Uterus (tissue), 4 donors: ENCODE measurements around the gene TRAF1. TPM values are rescaled to one million over a fixed set of nuclear protein-coding genes. Genes with fewer than 3 reads are reported as not detected.
A peak's percentile ranks its signal among the peaks of the same experiment; 100 is the strongest.

Experiments used
- DNase-seq, 2 donors: peaks; one replicate each; pipeline ENCODE4 v3.0.0-alpha.2; 2019 to 2020
- H3K27ac ChIP-seq, 2 donors: fragments of 200-600 bp; sonication (generic); 1 replicate in 1 of 2; 2 replicates in 1 of 2; pipeline ENCODE4 v1.5.1; 2016 to 2018
- H3K27me3 ChIP-seq, 2 donors: fragments of 200-600 bp; sonication (generic); one replicate each; pipeline ENCODE4 v1.5.1; 2018 to 2019; ENCODE audit warnings: control low read depth in 1 of 2
- H3K36me3 ChIP-seq, 2 donors: fragments of 200-600 bp; sonication (generic); one replicate each; pipeline ENCODE4 v1.5.1; 2019; ENCODE audit warnings: control low read depth in 1 of 2
- H3K4me1 ChIP-seq, 2 donors: fragments of 200-600 bp; sonication (generic); one replicate each; pipeline ENCODE4 v1.5.1; 2018 to 2019; ENCODE audit warnings: control low read depth in 1 of 2
- H3K4me3 ChIP-seq, 2 donors: fragments of 200-600 bp; sonication (generic); 1 replicate in 1 of 2; 2 replicates in 1 of 2; pipeline ENCODE4 v1.5.1; 2018 to 2019; ENCODE audit warnings: mild to moderate bottlenecking in 1 of 2
- H3K9me3 ChIP-seq, 2 donors: fragments of 200-600 bp; sonication (generic); one replicate each; pipeline ENCODE4 v1.5.1; 2019; ENCODE audit warnings: control low read depth in 1 of 2
- CTCF ChIP-seq, 4 experiments: fragments of 200-600 bp in 2 of 4; fragments of 450-650 bp in 2 of 4; sonication (generic) in 2 of 4; IDR thresholded peaks; one replicate each; pipeline ENCODE4 v1.5.1; 2016 to 2019; ENCODE audit warnings: antibody characterized with exemption in 4 of 4, mild to moderate bottlenecking in 2 of 4, moderate library complexity in 1 of 4
- POLR2A ChIP-seq, 2 donors: fragments of 450-650 bp; IDR thresholded peaks; one replicate each; pipeline ENCODE4 v1.6.1; 2016; ENCODE audit warnings: antibody characterized with exemption in 2 of 2, mild to moderate bottlenecking in 1 of 2, moderate library complexity in 1 of 2
- intact Hi-C: fragments of 100-400 bp; cut with DNase I; formaldehyde crosslinking; loops from one replicate; pipeline ENCODE4 v1.15.1; 2023; ENCODE audit warnings: low total_unique reads
- total RNA-seq, 4 donors: library from RNA; depleted of rRNA in 3 of 4; stranded (reverse); fragments of >200 nt in 3 of 4; gene quantifications; one replicate each; pipeline versions ENCODE4 v1.1.0 to v1.2.4, GENCODE V29; 2014 to 2023
- donor health status: DM: yes; HTN: yes; CAD: no.

Gene TRAF1
- total RNA-seq, 4 donors from 2014 or later: 0.51 to 8.7 (median 2.6) TPM

- H3K27ac ChIP-seq: peak overlapping the region; percentile 89 to 100
- intact Hi-C loops: loop anchor here (5.0 kb wide), 1 partner anchor 62 kb away; no protein-coding TSS in a partner anchor
- H3K4me3 ChIP-seq: no peak overlapping the region
- TF ChIP-seq CTCF (IDR thresholded peaks at IDR 0.05): no peak
- TF ChIP-seq POLR2A (IDR thresholded peaks at IDR 0.05): no peak
- H3K9me3 ChIP-seq: no peaks in the 10 kb centered on the region
- no peak for DNase-seq
- H3K27me3 ChIP-seq: no peaks in the 10 kb centered on the region
- H3K4me1 ChIP-seq: no peaks in the 10 kb centered on the region
- no peaks in the 10 kb centered on the region for H3K36me3 ChIP-seq
Observed at GRCh38 chr9:120875195-120875565, 51.4 kb downstream of the TRAF1 start.

- Histone ChIP-seq H3K4me3 (no peak overlapping the region), H3K36me3 (no peaks in the 10 kb centered on the region), H3K9me3 (no peaks in the 10 kb centered on the region), H3K27ac (peak overlapping the region in 1 of 2 donors; percentile 100), H3K27me3 (no peaks in the 10 kb centered on the region), H3K4me1 (no peaks in the 10 kb centered on the region)
- DNase-seq: no peak
- no peak for TF ChIP-seq CTCF (IDR thresholded peaks at IDR 0.05)
- TF ChIP-seq POLR2A (IDR thresholded peaks at IDR 0.05): no peak
- intact Hi-C loops: loop anchor here (5.0 kb wide), 1 partner anchor 63 kb away; no protein-coding TSS in a partner anchor
Observed at GRCh38 chr9:120874226-120875194, 52.1 kb downstream of the TRAF1 start.

- TF ChIP-seq POLR2A (IDR thresholded peaks at IDR 0.05): no peak
- no peak for TF ChIP-seq CTCF (IDR thresholded peaks at IDR 0.05)
- Histone ChIP-seq H3K4me3 (no peak overlapping the region), H3K36me3 (no peaks in the 10 kb centered on the region), H3K27me3 (no peaks in the 10 kb centered on the region), H3K27ac (no peak overlapping the region), H3K9me3 (no peaks in the 10 kb centered on the region), H3K4me1 (no peaks in the 10 kb centered on the region)
- no peak for DNase-seq
- intact Hi-C loops: no loop called here
Observed at GRCh38 chr9:120873512-120873911, 53.1 kb downstream of the TRAF1 start.

- Histone ChIP-seq H3K4me1 (no peaks in the 10 kb centered on the region), H3K27me3 (no peaks in the 10 kb centered on the region), H3K4me3 (no peak overlapping the region), H3K9me3 (no peaks in the 10 kb centered on the region), H3K27ac (no peak overlapping the region), H3K36me3 (no peaks in the 10 kb centered on the region)
- no peak for TF ChIP-seq CTCF (IDR thresholded peaks at IDR 0.05)
- no peak for TF ChIP-seq POLR2A (IDR thresholded peaks at IDR 0.05)
- intact Hi-C loops: no loop called here
- no peak for DNase-seq
Observed at GRCh38 chr9:120872791-120873502, 53.6 kb downstream of the TRAF1 start.

- Histone ChIP-seq H3K4me1 (no peaks in the 10 kb centered on the region), H3K4me3 (no peak overlapping the region), H3K9me3 (no peaks in the 10 kb centered on the region), H3K27ac (peak overlapping the region; percentile 87 to 88), H3K27me3 (no peaks in the 10 kb centered on the region), H3K36me3 (no peaks in the 10 kb centered on the region)
- no peak for TF ChIP-seq CTCF (IDR thresholded peaks at IDR 0.05)
- TF ChIP-seq POLR2A (IDR thresholded peaks at IDR 0.05): no peak
- DNase-seq: no peak
- intact Hi-C loops: no loop called here
Observed at GRCh38 chr9:120870206-120870605, 56.4 kb downstream of the TRAF1 start.
